GM10248 (cell line): ENCODE results near the gene NOP53.

Source experiments
- CTCF ChIA-PET: fragments of 300-600 bp; sonication (Branson Sonifier 250); formaldehyde crosslinking; extraction: SDS; loops from one replicate; lab custom pipeline; 2021; ENCODE audit warnings: antibody characterized with exemption; lab: Yijun Ruan, JAX
- POLR2A ChIA-PET: fragments of 350-650 bp; sonication (Branson Sonifier 250); formaldehyde crosslinking; extraction: SDS; loops from one replicate; lab custom pipeline; 2020; ENCODE audit warnings: antibody characterized with exemption; lab: Yijun Ruan, JAX
- DNase-seq: peaks from one replicate; pipeline ENCODE4 v3.0.0; 2012; ENCODE audit errors: extremely low spot score
- TF ChIP-seq, protein P1 (sequence below): IDR thresholded peaks from 2 replicates; pipeline ENCODE4 v1.5.1; 2012; ENCODE audit warnings: mild to moderate bottlenecking, low read depth; ENCODE audit errors: extremely low read depth, missing control alignments, control extremely low read depth

The NOP53 gene

DNA sequence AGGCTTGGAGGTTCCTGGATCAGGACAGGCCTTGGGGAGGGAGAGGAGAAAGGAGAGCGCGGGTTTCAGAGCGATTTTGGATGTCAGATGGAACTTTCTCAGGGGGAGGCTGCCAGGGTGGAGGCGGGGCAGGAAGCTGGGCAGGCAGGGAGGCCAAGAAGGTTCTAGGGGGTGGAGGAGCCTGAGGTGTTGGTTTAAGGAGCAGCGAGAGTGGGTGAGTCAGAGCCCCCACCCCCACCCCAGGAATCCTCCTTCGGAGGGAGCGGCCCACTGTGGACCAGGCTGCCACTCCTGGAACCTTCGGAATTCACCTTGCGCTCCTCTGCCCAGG lies 15.9 kb upstream of the NOP53 start:
- no peak for DNase-seq
- TF ChIP-seq, protein P1, sequence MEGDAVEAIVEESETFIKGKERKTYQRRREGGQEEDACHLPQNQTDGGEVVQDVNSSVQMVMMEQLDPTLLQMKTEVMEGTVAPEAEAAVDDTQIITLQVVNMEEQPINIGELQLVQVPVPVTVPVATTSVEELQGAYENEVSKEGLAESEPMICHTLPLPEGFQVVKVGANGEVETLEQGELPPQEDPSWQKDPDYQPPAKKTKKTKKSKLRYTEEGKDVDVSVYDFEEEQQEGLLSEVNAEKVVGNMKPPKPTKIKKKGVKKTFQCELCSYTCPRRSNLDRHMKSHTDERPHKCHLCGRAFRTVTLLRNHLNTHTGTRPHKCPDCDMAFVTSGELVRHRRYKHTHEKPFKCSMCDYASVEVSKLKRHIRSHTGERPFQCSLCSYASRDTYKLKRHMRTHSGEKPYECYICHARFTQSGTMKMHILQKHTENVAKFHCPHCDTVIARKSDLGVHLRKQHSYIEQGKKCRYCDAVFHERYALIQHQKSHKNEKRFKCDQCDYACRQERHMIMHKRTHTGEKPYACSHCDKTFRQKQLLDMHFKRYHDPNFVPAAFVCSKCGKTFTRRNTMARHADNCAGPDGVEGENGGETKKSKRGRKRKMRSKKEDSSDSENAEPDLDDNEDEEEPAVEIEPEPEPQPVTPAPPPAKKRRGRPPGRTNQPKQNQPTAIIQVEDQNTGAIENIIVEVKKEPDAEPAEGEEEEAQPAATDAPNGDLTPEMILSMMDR, result no peak
- ChIA-PET CTCF (interaction anchor here (0.8 to 1.2 kb wide), 2 partner anchors 17 to 134 kb away, joined by 3 read pairs; partner anchors contain the start of gene EHD2), POLR2A (interaction anchor here (0.6 kb wide), 1 partner anchor 14 kb away, joined by 3 read pairs; no protein-coding TSS in a partner anchor)

DNA sequence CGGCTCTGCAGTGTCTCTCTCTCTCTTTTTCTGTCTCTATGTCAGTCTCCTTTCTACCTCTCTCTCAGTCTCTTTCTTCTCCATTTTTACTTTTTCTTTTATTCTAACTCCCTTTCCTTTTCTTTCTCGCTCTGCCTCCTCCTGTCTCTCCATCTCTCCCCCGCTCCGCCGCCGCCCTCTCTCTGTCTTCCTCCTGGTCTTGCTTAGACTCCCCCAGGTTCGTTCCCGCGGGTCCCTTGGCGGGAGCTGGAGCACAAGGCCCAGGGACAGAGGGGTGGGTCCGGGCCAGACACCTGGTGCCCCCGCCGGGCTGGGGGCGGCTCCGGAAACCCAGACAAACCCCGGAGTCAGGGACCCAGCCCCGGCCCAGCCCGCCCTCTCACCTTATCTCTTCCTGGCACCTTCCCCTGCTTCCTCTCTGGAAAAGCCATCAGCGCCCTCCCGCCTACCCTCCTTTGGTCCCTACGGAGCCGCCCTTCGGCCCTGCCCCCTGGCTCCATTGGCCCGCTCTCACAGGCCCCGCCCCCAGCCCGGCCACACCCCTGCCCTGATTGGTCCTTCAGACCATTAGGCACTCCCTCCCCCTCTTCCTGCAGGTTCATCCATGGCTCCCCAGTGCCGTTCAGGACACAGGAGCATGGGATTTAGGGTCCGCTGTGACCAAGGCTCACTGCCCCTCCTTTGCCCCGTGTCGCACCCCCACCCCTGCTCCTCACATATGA lies 15.4 kb upstream of the NOP53 start:
- CTCF ChIA-PET, result interaction anchor here (0.8 to 1.2 kb wide), 2 partner anchors 17 to 134 kb away, joined by 3 read pairs; partner anchors contain the start of gene EHD2
- TF ChIP-seq, protein P1, result no peak
- DNase-seq, result no peak
- POLR2A ChIA-PET, result no interaction called here

DNA sequence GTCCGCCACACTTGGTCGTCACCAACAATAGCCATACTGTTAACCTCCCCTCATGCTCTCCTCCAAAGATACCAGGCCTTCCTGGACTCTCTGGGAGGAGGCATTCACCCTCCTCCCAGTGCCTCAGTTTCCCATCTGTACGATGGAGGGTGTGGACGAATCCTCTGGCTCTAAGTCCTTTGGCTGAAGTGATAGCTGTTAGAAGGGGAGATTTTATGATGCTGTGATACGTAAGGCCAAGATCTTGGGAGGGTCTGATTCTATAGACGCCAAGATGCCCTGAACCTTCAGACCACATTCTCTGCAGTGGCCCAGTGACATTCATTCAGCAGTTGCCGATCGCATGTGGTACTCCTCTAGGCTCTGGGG lies 14.8 kb upstream of the NOP53 start:
- DNase-seq, result no peak
- CTCF ChIA-PET, result no interaction called here
- TF ChIP-seq, protein P1, result no peak
- POLR2A ChIA-PET, result no interaction called here

DNA sequence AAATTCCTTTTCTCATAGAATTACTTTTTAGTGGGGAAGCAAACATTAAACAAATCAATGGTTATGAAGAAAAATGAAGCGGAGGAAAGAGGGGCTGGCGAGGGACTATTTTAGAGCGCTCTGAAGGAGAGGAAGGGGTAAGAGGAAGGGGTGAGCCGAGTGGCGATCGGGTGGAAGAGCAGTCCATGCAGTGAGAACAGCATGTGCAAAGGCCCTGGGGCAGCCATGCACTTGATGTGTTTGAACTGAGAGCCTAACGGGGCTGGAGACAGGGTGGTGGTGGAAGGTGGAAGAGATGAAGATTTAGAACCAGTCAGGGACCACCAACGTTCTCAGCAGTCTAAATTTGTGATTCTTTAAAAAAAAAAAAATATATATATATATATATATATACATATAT lies 14.4 kb upstream of the NOP53 start:
- ChIA-PET CTCF (no interaction called here), POLR2A (no interaction called here)
- TF ChIP-seq, protein P1, result no peak
- DNase-seq, result no peak

DNA sequence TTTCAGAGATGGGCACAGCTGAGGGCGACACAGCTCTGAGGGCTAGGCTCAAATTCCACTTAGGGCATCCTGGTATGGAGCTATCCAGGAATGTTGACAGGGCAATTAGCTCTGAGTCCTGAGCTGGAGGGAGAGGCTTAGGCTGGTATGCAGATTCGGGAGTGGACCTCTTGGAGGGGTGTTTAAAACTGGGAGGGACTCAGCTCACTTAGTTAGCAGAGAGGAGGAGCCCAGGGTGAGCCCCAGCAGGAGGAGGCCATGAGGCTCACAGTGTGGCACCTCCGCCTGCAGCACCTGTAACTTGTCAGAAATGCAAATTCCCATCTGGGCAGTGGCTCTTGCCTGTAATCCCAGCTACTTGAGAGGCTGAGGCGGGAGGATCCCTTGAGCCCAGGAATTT lies 10.2 kb upstream of the NOP53 start:
- TF ChIP-seq, protein P1, result no peak
- ChIA-PET CTCF (interaction anchor here (1.4 to 2.2 kb wide), 2 partner anchors 22 to 28 kb away, joined by 3 to 8 read pairs; partner anchors contain the start of gene EHD2), POLR2A (no interaction called here)
- DNase-seq, result no peak

DNA sequence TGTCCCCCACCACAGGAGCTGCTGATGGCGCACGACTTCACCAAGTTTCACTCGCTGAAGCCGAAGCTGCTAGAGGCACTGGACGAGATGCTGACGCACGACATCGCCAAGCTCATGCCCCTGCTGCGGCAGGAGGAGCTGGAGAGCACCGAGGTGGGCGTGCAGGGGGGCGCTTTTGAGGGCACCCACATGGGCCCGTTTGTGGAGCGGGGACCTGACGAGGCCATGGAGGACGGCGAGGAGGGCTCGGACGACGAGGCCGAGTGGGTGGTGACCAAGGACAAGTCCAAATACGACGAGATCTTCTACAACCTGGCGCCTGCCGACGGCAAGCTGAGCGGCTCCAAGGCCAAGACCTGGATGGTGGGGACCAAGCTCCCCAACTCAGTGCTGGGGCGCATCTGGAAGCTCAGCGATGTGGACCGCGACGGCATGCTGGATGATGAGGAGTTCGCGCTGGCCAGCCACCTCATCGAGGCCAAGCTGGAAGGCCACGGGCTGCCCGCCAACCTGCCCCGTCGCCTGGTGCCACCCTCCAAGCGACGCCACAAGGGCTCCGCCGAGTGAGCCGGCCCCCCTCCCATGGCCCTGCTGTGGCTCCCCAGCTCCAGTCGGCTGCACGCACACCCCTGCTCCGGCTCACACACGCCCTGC lies 4.4 kb upstream of the NOP53 start:
- TF ChIP-seq, protein P1, result no peak
- POLR2A ChIA-PET, result no interaction called here
- DNase-seq, result no peak
- CTCF ChIA-PET, result interaction anchor here (1.2 to 4.4 kb wide), 6 partner anchors 25 to 313 kb away, joined by 3 to 32 read pairs (median 4); partner anchors contain the start of gene EHD2
